GM19023 (cell line): ENCODE results near the gene USP32.
"Not testable (repeated sequence)": the region's sequence is repeated elsewhere in the genome, so short reads cannot be mapped to it uniquely, and the experiment has no call there.

Experiments
- ATAC-seq: cut with Tn5 transposase; IDR thresholded peaks from one replicate; pipeline ENCODE4 v1.9.1; 2021; ENCODE audit warnings: mild to moderate bottlenecking, moderate library complexity; ENCODE audit not compliant: unreplicated experiment

USP32 gene

GRCh38 chr17:60186372-60186771 is 205.6 kb downstream of the USP32 start:
- ATAC-seq: not testable (repeated sequence)

GRCh38 chr17:60180380-60180779 is 211.6 kb downstream of the USP32 start:
- ATAC-seq: not testable (repeated sequence)

GRCh38 chr17:60178180-60178579 is 213.8 kb downstream of the USP32 start:
- not testable (repeated sequence) for ATAC-seq

GRCh38 chr17:60176763-60177162 is 215.2 kb downstream of the USP32 start:
- ATAC-seq: not testable (repeated sequence)

- not testable (repeated sequence) for ATAC-seq
Observed at GRCh38 chr17:60174767-60175166, 217.2 kb downstream of the USP32 start.

GRCh38 chr17:60174035-60174434 is 217.9 kb downstream of the USP32 start:
- no peak for ATAC-seq

- no peak for ATAC-seq
Observed at GRCh38 chr17:60173304-60173819, 218.6 kb downstream of the USP32 start.

GRCh38 chr17:60171753-60172079 is 220.2 kb downstream of the USP32 start:
- no peak for ATAC-seq

- ATAC-seq: no peak
Observed at GRCh38 chr17:60170835-60171752, 220.8 kb downstream of the USP32 start.

- no peak for ATAC-seq
Observed at GRCh38 chr17:60169921-60170817, 221.8 kb downstream of the USP32 start.

GRCh38 chr17:60168654-60169053 is 223.3 kb downstream of the USP32 start:
- no peak for ATAC-seq

GRCh38 chr17:60167065-60167741 is 224.7 kb downstream of the USP32 start:
- ATAC-seq: no peak

GRCh38 chr17:60165971-60166370 is 226.0 kb downstream of the USP32 start:
- ATAC-seq: no peak

GRCh38 chr17:60165223-60165622 is 226.7 kb downstream of the USP32 start:
- no peak for ATAC-seq

GRCh38 chr17:60164697-60165096 is 227.2 kb downstream of the USP32 start:
- ATAC-seq: no peak

GRCh38 chr17:60164164-60164563 is 227.8 kb downstream of the USP32 start:
- no peak for ATAC-seq

- ATAC-seq: no peak
Observed at GRCh38 chr17:60163108-60163784, 228.7 kb downstream of the USP32 start.

GRCh38 chr17:60161598-60162330 is 230.2 kb downstream of the USP32 start:
- ATAC-seq: no peak

- no peak for ATAC-seq
Observed at GRCh38 chr17:60160829-60161501, 231.0 kb downstream of the USP32 start.
